LHCN-M2 (cell line): ENCODE measurements around the gene LTN1. TPM values are rescaled to one million over a fixed set of nuclear protein-coding genes. Genes with fewer than 3 reads are reported as not detected.
"Not testable (repeated sequence)": the region's sequence is repeated elsewhere in the genome, so short reads cannot be mapped to it uniquely, and the experiment has no call there.

ENCODE experiments used
- DNase-seq: peaks from one replicate; pipeline ENCODE4 v3.0.0-alpha.2; 2012; ENCODE audit warnings: low read depth
- polyA plus RNA-seq: library from polyadenylated mRNA; unstranded; fragments of >200 nt; gene quantifications from one replicate; pipeline ENCODE4 v1.2.1, GENCODE V29; 2012; ENCODE audit warnings: missing spikeins
- total RNA-seq: library from RNA; depleted of rRNA; stranded (reverse); fragments of >200 nt; gene quantifications from 2 replicates; pipeline ENCODE4 v1.2.3, GENCODE V29; 2014; rRNA removed

The LTN1 gene
- total RNA-seq: 22.2 and 24.3 TPM in 2 replicates
- polyA plus RNA-seq: 3.0 TPM

- peak; percentile 99 for DNase-seq
These were observed at the start of gene LTN1 for GRCh38 chr21:28992526-28993292. Gene LTN1 (minus strand): TSS chr21:28992877. CDS start chr21:28992805, 72 bp downstream.

- no peak for DNase-seq
These were observed 42.0 kb upstream of the LTN1 start for GRCh38 chr21:29034678-29035077.

- no peak for DNase-seq
These were observed 41.2 kb upstream of the LTN1 start for GRCh38 chr21:29033871-29034270.

GRCh38 chr21:29033301-29033700 lies 40.6 kb upstream of the LTN1 start:
- no peak for DNase-seq

GRCh38 chr21:29030909-29031308 lies 38.2 kb upstream of the LTN1 start:
- DNase-seq: no peak

- no peak for DNase-seq
These were observed 36.8 kb upstream of the LTN1 start for GRCh38 chr21:29029524-29029923.

GRCh38 chr21:29025328-29025713 lies 32.6 kb upstream of the LTN1 start:
- DNase-seq: peak; percentile 19

GRCh38 chr21:29024474-29025327 lies 32.0 kb upstream of the LTN1 start, which contains the start of gene USP16:
Gene USP16 (plus strand): TSS chr21:29024668. CDS start chr21:29027914, 3,246 bp downstream.
- DNase-seq: peak; percentile 99

GRCh38 chr21:29022166-29022565 lies 29.5 kb upstream of the LTN1 start:
- no peak for DNase-seq

- peak; percentile 18 for DNase-seq
These were observed 25.9 kb upstream of the LTN1 start for GRCh38 chr21:29018540-29018939.

GRCh38 chr21:29017639-29018237 lies 25.1 kb upstream of the LTN1 start:
- no peak for DNase-seq

GRCh38 chr21:29011236-29011635 lies 18.6 kb upstream of the LTN1 start:
- DNase-seq: not testable (repeated sequence)

- DNase-seq: no peak
These were observed 15.7 kb upstream of the LTN1 start for GRCh38 chr21:29008367-29008766.

GRCh38 chr21:29007810-29008209 lies 15.1 kb upstream of the LTN1 start:
- DNase-seq: no peak

GRCh38 chr21:29007135-29007534 lies 14.5 kb upstream of the LTN1 start:
- no peak for DNase-seq

GRCh38 chr21:29005696-29006095 lies 13.0 kb upstream of the LTN1 start:
- DNase-seq: peak; percentile 25

GRCh38 chr21:29002442-29003144 lies 9.9 kb upstream of the LTN1 start:
- DNase-seq: peak; percentile 96

- DNase-seq: no peak
These were observed 584 bp upstream of the LTN1 start for GRCh38 chr21:28993293-28993629.

- no peak for DNase-seq
These were observed 684 bp downstream of the LTN1 start for GRCh38 chr21:28991861-28992525.

- peak; percentile 35 for DNase-seq
These were observed 4.5 kb downstream of the LTN1 start for GRCh38 chr21:28988146-28988545.

- DNase-seq: no peak
These were observed 6.0 kb downstream of the LTN1 start for GRCh38 chr21:28986677-28987076.
